Vagina (tissue), 2 donors: ENCODE data around the gene ALG9. TPM values are rescaled to one million over a fixed set of nuclear protein-coding genes. Genes with fewer than 3 reads are reported as not detected.

ENCODE experiments used
- DNase-seq, 2 donors: peaks; one replicate each; pipeline ENCODE4 v3.0.0-alpha.2; 2017; ENCODE audit errors: extremely low spot score in 2 of 2
- H3K27ac ChIP-seq: fragments of 200-600 bp; sonication (generic); one replicate; pipeline ENCODE4 v1.5.1; 2019
- H3K27me3 ChIP-seq: fragments of 200-600 bp; sonication (generic); one replicate; pipeline ENCODE4 v1.5.1; 2019
- H3K36me3 ChIP-seq, 2 donors: fragments of 200-600 bp; sonication (generic); one replicate each; pipeline ENCODE4 v1.5.1; 2017 to 2019
- H3K4me1 ChIP-seq: fragments of 200-600 bp; sonication (generic); one replicate; pipeline ENCODE4 v1.5.1; 2019
- H3K4me3 ChIP-seq, 2 donors: fragments of 200-600 bp; sonication (generic); 1 replicate in 1 of 2; 2 replicates in 1 of 2; pipeline ENCODE4 v1.5.1; 2016 to 2019
- H3K9me3 ChIP-seq: fragments of 200-600 bp; sonication (generic); one replicate; pipeline ENCODE4 v1.5.1; 2019
- CTCF ChIP-seq, 3 experiments: fragments of 450-650 bp in 2 of 3; fragments of 200-600 bp in 1 of 3; sonication (generic) in 1 of 3; IDR thresholded peaks; one replicate each; pipeline ENCODE4 v1.5.1; 2017 to 2019; ENCODE audit warnings: antibody characterized with exemption in 3 of 3, mild to moderate bottlenecking in 2 of 3, moderate library complexity in 2 of 3
- POLR2A ChIP-seq, 2 donors: fragments of 450-650 bp; IDR thresholded peaks; one replicate each; pipeline ENCODE4 v1.6.1; 2017; ENCODE audit warnings: antibody characterized with exemption in 2 of 2, mild to moderate bottlenecking in 2 of 2, moderate library complexity in 2 of 2
- POLR2AphosphoS5 ChIP-seq, 2 donors: sonication (generic); formaldehyde crosslinking; IDR thresholded peaks; one replicate each; pipeline ENCODE4 v1.9.0; 2017; ENCODE audit warnings: antibody characterized with exemption in 2 of 2, mild to moderate bottlenecking in 2 of 2, low read depth in 1 of 2; ENCODE audit not compliant: insufficient read depth in 1 of 2
- intact Hi-C: fragments of 100-400 bp; cut with DNase I; formaldehyde crosslinking; loops from one replicate; pipeline ENCODE4 v1.15.1; 2023
- total RNA-seq: library from RNA; depleted of rRNA; stranded (reverse); fragments of >200 nt; gene quantifications from one replicate; pipeline ENCODE4 v1.2.3, GENCODE V29; 2016

Gene ALG9
- total RNA-seq, 1 donor from 2014 or later = 31.7 TPM

- no peaks in the 10 kb centered on the region for H3K4me1 ChIP-seq
- no peaks in the 10 kb centered on the region for H3K9me3 ChIP-seq
- peaks cover 0 to 15% of the 10 kb centered on the region in 2 donors for H3K36me3 ChIP-seq
- DNase-seq = no peak
- no peak overlapping the region for H3K4me3 ChIP-seq
- TF ChIP-seq POLR2A (IDR thresholded peaks at IDR 0.05) (no peak), CTCF (IDR thresholded peaks at IDR 0.05) (no peak), POLR2AphosphoS5 (IDR thresholded peaks at IDR 0.05; ENCODE audit: insufficient read depth in 1 of 2, low read depth in 1 of 2) (no peak)
- H3K27me3 ChIP-seq = no peaks in the 10 kb centered on the region
- H3K27ac ChIP-seq = no peak overlapping the region
- intact Hi-C loops = no loop called here
Measured at GRCh38 chr11:111811445-111811844, 59.9 kb downstream of the ALG9 start.

GRCh38 chr11:111808834-111809233 lies 62.5 kb downstream of the ALG9 start:
- peaks cover 0 to 15% of the 10 kb centered on the region in 2 donors for H3K36me3 ChIP-seq
- H3K27me3 ChIP-seq = no peaks in the 10 kb centered on the region
- intact Hi-C loops = no loop called here
- no peaks in the 10 kb centered on the region for H3K4me1 ChIP-seq
- DNase-seq = no peak
- no peak overlapping the region for H3K27ac ChIP-seq
- no peaks in the 10 kb centered on the region for H3K9me3 ChIP-seq
- no peak overlapping the region for H3K4me3 ChIP-seq
- TF ChIP-seq POLR2AphosphoS5 (IDR thresholded peaks at IDR 0.05; ENCODE audit: insufficient read depth in 1 of 2, low read depth in 1 of 2) (no peak), CTCF (IDR thresholded peaks at IDR 0.05) (no peak), POLR2A (IDR thresholded peaks at IDR 0.05) (no peak)

GRCh38 chr11:111808063-111808588 lies 63.3 kb downstream of the ALG9 start:
- H3K36me3 ChIP-seq = peaks cover 0 to 16% of the 10 kb centered on the region in 2 donors
- no peaks in the 10 kb centered on the region for H3K9me3 ChIP-seq
- H3K27ac ChIP-seq = no peak overlapping the region
- no peaks in the 10 kb centered on the region for H3K27me3 ChIP-seq
- H3K4me3 ChIP-seq = no peak overlapping the region
- H3K4me1 ChIP-seq = no peaks in the 10 kb centered on the region
- TF ChIP-seq POLR2A (IDR thresholded peaks at IDR 0.05) = no peak
- TF ChIP-seq POLR2AphosphoS5 (IDR thresholded peaks at IDR 0.05; ENCODE audit: insufficient read depth in 1 of 2, low read depth in 1 of 2) = no peak
- no peak for DNase-seq
- intact Hi-C loops = no loop called here

GRCh38 chr11:111807076-111807475 lies 64.3 kb downstream of the ALG9 start:
- Histone ChIP-seq H3K9me3 (no peaks in the 10 kb centered on the region), H3K36me3 (peaks cover 0 to 22% of the 10 kb centered on the region in 2 donors), H3K4me3 (no peak overlapping the region), H3K27me3 (no peaks in the 10 kb centered on the region), H3K27ac (no peak overlapping the region), H3K4me1 (no peaks in the 10 kb centered on the region)
- no peak for TF ChIP-seq POLR2A (IDR thresholded peaks at IDR 0.05)
- TF ChIP-seq CTCF (IDR thresholded peaks at IDR 0.05) = no peak
- TF ChIP-seq POLR2AphosphoS5 (IDR thresholded peaks at IDR 0.05; ENCODE audit: insufficient read depth in 1 of 2, low read depth in 1 of 2) = no peak
- no peak for DNase-seq
- intact Hi-C loops = no loop called here

GRCh38 chr11:111801135-111801534 lies 70.2 kb downstream of the ALG9 start:
- no peak overlapping the region for H3K4me3 ChIP-seq
- H3K27ac ChIP-seq = no peak overlapping the region
- no peak for DNase-seq
- peaks cover 9% of the 10 kb centered on the region for H3K4me1 ChIP-seq
- peaks cover 0 to 8% of the 10 kb centered on the region in 2 donors for H3K36me3 ChIP-seq
- no peaks in the 10 kb centered on the region for H3K9me3 ChIP-seq
- intact Hi-C loops = no loop called here
- TF ChIP-seq POLR2A (IDR thresholded peaks at IDR 0.05) (no peak), POLR2AphosphoS5 (IDR thresholded peaks at IDR 0.05; ENCODE audit: insufficient read depth in 1 of 2, low read depth in 1 of 2) (no peak), CTCF (IDR thresholded peaks at IDR 0.05) (no peak)
- no peaks in the 10 kb centered on the region for H3K27me3 ChIP-seq
